HG03575 (cell line): ENCODE measurements around the gene RAB32.
"Not testable (repeated sequence)": the region's sequence is repeated elsewhere in the genome, so short reads cannot be mapped to it uniquely, and the experiment has no call there.

Experiments
- ATAC-seq: cut with Tn5 transposase; IDR thresholded peaks from one replicate; pipeline ENCODE4 v1.9.1; 2021; ENCODE audit not compliant: unreplicated experiment, insufficient number of reproducible peaks, low FRiP score; ENCODE audit errors: extremely low read depth

RAB32 gene

DNA sequence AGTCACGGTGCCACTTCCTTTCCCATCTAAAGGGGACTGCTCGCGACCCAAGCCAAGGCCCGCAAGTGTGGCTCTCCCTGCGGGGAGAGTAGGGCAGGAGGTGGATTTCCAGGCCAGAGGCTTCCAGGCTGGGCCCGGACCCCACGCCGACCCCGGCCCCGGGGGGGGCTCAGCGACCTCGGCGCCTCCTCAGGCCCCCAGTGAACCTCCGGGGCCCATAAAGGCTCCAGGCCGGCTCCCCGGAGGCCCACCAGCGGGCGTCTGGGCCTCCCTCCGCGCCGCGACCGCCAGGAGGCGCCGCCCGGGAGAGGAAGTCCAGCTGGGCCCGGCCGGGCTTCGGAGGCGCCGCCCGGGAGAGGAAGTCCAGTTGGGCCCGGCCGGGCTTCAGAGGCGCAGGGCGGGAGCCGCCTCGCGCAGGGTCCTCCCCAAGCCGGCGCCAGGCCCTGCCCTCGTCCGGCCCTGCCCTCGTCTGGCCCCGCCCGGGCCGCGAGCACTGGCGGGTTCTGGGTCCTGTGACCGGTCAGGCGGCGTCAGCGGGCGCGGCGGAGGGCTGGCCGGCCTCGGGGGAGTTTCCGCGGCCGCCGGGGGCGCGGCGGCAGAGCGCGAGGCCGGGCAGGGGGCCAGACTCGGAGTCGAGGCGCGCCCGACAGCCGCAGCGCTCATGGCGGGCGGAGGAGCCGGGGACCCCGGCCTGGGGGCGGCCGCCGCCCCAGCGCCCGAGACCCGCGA is at the start of gene RAB32:
RAB32 (plus strand) TSS at position 623 of the 729 bp plus-strand sequence; CDS start at position 662, 39 bp downstream.
- ATAC-seq = no peak

DNA sequence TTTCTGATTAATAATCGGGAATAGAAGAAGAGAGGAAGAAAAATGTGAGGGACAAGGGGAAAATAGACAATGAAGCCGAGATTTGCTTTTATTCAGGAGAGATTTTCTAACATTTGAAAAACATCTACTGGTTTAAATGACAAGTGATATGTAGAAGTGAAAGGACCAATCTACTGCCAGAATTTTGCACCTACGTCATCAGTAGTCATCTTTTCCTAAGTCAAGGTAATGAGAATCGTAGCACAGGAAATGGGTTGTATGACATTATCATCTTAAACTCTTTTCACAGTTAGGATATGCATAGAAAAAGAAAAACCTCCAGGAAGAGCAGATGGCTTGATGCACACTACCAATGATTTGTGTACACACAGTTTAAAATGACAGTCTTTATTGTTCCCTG is 45.3 kb upstream of the RAB32 start:
- ATAC-seq = no peak

DNA sequence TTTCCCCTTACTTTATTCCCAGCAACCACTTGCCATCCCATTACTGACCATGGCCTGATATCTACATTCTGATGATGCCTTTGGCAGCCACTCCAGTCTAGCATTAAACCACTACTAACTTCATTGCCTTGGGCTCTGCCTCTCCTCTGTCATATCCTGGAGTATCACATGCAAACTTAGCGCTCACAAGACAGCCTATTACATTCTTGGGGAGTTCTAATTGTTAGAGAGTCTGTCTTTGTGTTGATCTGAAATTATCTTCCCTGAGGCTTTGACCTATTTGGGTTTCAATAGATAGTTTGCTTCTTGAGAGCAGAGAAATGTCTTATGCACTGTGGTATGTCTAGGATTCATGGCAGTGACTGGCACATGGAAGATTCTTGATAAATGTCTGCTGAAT is 40.5 kb upstream of the RAB32 start:
- ATAC-seq = no peak

DNA sequence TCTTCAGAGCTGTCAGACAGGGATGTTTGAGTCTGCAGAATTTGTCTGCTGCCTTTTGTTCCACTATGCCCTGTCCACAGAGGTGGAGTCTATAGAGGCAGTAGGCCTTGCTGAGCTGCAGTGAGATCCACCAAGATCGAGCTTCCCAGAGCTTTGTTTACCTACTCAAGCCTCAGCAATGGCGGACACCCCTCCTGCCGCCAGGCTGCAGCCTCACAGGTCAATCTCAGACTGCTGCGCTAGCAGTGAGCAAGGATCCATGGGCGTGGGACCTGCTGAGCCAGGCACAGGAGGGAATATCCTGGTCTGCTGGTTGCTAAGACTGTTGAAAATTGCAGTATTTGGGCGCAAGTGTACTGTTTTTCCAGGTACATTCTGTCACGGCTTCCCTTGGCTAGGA is 28.4 kb upstream of the RAB32 start:
- no peak for ATAC-seq

DNA sequence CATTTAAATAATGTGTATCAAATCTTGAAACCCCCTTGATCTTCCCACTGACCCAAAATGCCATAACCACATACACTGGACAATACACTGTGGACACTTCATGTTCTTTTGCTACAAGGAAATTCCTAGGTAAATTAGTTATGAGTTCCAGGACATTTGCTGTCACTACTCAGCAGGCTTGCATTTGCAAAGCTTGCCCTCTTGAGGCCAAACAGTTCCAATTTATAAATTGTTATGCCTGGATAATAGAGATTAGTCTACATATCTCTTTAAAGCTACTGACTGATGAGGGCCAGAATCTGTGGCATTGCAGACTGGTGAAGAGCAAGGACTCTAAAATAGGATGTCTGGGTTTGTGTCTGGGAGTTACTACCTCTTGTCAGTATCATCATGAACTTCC is 17.4 kb upstream of the RAB32 start:
- ATAC-seq = no peak

DNA sequence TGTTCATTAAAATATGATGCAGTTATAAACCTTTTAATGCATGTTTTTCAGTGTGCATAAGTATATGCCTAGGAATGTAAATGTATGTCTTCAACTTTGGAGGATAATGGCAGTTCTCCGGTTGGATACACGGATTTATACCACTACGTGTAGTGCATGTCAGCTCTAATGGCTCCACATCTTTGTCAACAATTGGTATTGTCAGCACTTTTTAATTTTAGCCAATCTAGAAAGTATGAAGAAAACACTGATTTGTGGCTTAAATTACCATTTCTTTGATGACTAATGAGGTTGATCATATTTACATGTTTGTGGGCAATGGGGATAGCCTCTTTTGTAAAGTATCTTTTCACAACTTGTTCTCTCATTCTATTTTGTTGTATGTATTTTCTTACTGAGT is 10.9 kb upstream of the RAB32 start:
- no peak for ATAC-seq

DNA sequence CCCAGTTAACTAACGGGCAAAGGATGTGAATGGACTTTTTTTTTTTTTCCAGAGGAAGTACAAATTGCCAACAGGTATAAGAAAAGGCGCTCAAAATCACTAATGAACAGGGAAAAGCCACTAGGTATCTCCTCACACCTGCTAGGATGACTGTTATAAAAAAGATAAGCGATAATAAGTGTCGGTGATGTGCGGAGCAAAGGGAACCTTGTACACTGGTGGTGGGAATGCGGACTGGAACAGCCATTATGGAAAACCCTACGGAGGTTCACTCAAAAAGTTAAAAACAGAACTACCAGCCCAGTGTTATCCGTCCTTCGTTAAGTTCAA is 787 bp upstream of the RAB32 start:
- no peak for ATAC-seq

DNA sequence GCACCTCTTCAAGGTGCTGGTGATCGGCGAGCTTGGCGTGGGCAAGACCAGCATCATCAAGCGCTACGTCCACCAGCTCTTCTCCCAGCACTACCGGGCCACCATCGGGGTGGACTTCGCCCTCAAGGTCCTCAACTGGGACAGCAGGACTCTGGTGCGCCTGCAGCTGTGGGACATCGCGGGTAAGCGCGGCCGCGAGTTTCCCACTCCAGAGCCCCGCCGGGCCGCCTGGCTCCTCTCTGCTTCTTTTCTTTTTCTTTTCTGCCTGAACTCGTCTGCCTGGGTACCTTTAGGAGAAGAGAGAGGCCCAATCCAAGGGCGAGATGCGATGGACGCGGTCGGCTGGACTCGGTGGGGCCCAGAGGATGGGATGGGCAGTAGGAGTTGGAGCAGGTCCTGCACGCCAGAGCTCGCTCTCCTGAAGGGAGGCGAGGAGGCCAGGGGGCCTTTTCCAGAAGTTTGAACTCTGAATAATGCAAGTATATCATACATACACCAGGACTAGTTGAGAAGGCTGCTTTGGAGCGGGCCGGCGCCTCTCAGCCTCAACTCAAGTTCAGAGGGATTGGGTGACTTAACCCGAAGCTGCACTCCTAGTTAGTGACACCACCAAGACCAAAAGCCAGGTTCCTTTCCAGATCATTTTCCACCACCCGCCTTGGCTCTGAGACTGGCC is 445 bp downstream of the RAB32 start:
- ATAC-seq = no peak

DNA sequence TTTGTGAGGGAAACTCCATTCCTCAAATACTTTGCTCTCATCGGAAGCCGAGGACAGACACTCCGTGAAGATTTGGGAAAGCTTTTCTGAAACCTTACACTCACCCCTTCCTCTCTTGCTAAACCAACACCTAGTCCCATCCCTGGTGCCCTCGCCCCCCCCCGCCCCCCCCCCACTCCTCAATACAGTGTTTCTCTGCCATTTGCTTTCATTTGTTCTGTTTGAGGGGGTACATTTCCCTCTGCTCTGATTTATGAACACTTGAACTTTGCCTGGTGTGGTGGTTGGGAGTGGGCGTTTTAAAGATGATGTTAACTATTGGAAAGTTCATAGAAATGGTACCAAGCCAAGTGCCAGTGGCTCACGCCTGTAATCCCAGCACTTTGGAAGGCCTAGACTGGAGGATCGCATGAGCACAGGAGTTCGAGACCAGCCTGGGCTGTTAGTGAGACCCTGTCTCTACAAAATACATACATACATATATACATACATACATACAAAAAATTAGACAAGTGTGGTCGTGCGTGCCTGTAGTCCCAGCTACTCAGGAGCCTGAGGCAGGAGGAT is 1.1 kb downstream of the RAB32 start:
- ATAC-seq = no peak

DNA sequence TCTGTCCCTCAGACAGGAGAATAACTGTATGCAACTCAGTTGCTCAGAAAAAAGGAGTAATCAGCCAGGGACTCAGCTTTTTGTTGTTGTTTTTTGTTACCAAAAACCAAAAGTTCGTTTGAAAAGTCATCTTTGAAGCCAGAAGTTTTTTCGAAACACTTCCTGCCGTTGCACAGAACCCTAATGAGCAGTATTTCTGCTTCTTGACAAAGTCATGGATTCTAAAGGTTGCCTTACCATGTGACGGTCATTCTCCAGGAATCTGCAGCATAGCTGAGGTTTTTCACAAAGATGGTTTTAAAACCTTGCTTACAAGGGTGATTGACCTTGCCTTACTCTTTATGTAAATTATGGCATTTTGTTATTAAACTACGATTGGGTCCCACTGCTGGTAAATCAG is 1.9 kb downstream of the RAB32 start:
- ATAC-seq = no peak

DNA sequence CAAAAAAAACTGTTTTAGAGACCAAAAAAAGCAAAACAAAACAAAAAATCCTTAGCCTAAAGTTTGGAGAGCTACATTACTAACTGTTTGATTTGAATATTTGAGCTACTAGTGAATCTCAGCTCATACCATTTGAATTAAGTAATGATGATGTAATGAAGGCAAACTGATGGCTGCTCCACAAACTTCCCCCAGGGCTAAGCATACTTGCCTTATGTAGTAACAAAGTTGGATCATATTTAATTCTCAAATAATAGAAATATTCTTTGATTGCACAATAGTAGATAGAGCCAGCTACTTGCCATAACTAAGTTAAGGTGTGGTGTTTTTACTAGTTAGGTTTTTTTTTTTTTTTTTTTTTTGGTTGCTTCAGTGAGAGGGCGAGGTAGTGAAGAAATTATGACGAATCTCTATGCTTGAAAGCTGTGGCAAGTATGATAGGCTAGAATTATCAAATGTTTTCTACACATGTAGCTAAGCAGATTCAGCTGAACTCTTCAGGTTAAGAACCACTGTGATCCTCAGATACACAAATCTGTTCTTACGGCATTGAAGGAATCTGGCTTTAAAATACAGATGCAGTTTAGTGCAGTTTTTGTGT is 2.9 kb downstream of the RAB32 start:
- no peak for ATAC-seq

DNA sequence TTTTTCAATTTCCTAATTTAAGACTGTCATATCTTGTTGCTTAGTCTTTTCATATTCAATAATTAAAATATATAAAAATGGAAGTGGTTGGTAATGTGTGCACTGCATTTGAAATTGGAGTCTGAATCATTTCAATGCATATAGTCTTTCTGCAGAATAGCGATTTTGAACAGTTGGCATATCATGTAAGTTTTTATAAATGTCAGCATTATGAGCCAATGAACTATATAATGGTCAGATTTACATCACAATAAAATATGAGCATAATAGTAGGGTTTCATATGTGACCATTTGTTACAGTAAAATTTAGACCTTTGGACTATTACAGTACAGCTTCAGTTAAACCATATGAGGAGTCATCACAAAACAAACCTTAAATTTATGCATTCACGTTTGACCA is 4.3 kb downstream of the RAB32 start:
- ATAC-seq = no peak

DNA sequence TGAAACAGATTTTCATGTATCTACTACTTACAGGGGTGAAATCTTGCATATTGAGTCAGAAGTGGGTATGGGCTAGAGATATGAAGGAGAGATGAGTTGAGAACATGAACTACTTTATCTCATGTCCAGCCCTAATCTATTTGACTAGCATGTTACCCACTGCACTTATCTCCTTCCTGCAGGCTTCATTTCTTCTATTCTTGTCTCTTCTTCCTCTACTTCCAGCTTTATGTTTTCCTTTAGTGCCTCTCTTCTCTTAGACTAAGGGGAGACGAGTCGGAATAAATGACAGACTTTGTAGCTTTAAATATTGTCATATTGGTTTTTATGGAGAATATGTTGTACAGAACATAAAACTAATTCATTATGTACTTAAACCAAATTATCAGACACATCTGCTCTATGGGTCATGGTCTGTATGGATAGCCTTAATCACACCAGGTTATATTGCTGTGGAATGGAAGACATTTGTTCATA is 5.3 kb downstream of the RAB32 start:
- no peak for ATAC-seq

DNA sequence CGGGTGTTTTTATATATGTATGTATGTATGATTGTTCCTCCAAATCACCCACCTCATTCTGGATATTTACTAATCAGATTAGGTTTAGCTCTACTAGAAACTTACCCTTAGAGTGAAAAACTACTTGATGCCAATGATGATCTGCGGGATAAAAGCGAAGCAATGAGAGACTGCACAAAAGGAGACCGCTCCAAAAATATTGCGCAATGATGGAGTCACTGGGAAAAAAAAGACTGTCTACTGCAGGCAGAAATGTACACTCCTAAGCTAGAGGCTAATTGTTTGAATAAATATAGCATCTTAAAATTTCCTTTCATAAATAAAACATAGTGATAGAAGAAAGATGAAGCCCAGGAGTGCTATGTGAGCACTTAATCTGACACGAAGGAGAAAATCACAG is 7.3 kb downstream of the RAB32 start:
- no peak for ATAC-seq

DNA sequence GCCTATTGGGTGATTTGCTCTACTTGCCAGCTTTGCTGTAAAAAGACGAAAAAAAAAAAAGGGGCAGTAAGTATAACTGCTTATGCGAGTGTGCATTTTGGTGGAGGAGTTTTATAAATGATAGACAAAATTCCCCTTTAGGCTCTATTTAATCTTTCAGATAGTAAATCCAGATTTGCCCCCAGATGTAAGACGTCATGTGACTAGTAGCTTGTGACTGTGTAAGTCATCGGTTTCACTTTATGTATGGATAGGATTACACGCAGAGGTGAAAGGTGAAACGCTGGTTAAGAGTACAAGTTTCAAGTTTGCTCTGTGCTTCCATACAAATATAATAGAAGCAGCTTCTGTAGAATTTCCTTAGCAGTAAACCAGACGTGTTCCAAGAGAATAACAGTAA is 7.9 kb downstream of the RAB32 start:
- ATAC-seq = no peak

DNA sequence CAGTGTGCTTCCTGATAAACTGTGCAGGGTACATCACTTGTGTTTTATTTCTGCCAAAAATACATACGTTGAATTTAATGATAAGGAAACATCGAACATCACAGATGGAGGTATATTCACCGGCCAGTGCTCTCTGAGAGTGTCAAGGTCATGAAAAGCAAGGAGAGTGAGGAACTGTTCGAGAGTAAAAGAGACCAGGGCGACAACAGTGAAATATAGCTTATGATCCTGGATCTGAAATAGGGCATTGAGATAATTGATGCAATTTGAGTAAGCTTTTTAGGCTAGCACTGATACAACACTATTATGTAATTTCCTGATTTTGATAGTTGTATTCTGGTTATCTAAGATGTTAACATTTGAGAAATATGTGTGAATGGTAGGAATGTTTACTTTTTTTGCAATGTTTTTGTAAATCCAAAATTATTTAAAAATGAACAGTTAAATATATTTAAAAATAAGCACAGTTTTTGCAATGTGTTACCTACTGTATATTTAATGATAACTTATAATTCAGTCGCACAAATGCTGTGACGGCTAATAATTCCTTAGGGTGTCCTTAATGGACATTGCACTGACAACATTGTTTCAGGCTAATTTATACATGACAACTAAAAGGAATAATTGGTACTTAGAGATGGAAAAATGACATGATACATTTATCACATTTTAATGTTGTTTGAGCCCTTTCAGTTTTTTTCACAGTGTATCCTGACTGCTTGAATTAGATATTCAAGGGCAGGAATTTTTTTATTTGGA is 9.9 kb downstream of the RAB32 start:
- ATAC-seq = no peak

DNA sequence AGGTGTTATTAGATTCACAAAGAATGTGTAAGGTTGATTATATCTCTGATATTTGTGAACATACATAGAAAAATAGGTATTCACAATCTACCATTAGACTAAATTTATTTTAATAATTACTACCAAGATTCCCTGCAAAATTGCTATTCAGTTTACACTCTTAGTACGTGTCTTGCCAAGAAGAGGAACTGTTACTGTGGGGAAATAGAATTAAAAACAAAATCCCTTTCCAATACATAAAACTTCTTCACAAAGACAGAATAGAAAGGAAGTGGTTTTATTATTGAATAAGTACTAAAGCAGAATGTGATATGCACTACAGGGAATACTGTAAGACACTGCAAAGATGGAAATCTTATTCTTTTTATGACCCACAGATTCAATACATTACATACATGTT is 17.0 kb downstream of the RAB32 start:
- ATAC-seq = no peak

DNA sequence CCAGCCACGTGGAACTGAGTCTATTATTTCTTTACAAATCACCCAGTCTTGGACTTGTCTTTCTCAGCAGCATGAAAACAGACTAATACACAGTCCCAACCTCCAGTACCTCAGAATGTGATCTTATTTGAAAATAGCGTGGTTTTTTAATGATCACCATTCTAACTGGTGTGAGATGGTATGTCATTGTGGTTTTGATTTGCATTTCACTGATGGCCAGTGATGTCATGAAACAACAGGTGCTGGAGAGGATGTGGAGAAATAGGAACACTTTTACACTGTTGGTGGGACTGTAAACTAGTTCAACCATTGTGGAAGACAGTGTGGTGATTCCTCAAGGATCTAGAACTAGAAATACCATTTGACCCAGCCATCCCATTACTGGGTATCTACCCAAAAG is 23.0 kb downstream of the RAB32 start:
- ATAC-seq = not testable (repeated sequence)

DNA sequence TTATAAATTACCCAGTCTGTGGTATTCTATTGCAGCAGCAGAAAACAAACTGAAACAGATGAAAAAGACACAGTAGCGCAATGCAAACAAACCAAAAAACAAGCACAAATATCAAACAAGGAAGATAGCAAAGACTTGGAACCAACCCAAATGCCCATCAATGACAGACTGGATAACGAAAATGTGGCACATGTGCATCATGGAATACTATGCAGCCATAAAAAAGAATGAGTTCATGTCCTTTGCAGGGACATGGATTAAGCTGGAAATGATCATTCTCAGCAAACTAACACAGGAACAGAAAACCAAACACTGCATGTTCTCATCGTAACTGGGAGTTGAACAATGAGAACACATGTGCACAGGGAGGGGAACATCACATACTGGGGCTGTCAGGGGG is 25.0 kb downstream of the RAB32 start:
- not testable (repeated sequence) for ATAC-seq
